BLaER1 treated with 17β-estradiol and CSF1 and Interleukin-3, amounts not matched to agents 10 nM and 100 nM (cell line): ENCODE results near the gene FARP1.

Experiments used
- H3K27ac ChIP-seq, 11 experiments: shearing (Covaris generic); formaldehyde crosslinking; 2 replicates each; pipeline ENCODE4 v1.8.1; 2022
- H3K27me3 ChIP-seq, 11 experiments: shearing (Covaris generic); formaldehyde crosslinking; 2 replicates each; pipeline ENCODE4 v1.8.1; 2022
- H3K36me3 ChIP-seq, 11 experiments: shearing (Covaris generic); formaldehyde crosslinking; 2 replicates each; pipeline ENCODE4 v1.8.1; 2022
- H3K4me1 ChIP-seq, 10 experiments: shearing (Covaris generic); formaldehyde crosslinking; 2 replicates each; pipeline ENCODE4 v1.8.1; 2022
- H3K4me2 ChIP-seq, 11 experiments: shearing (Covaris generic); formaldehyde crosslinking; 2 replicates each; pipeline ENCODE4 v1.8.1; 2022
- H3K4me3 ChIP-seq, 10 experiments: shearing (Covaris generic); formaldehyde crosslinking; 2 replicates each; pipeline ENCODE4 v1.8.1; 2022
- H3K9ac ChIP-seq, 11 experiments: shearing (Covaris generic); formaldehyde crosslinking; 2 replicates each; pipeline ENCODE4 v1.8.1; 2022
- H3K9me3 ChIP-seq, 11 experiments: shearing (Covaris generic); formaldehyde crosslinking; replicated peaks in 1 of 11; 2 replicates each; pipeline ENCODE4 v1.8.1; 2022
- H4K20me1 ChIP-seq, 11 experiments: shearing (Covaris generic); formaldehyde crosslinking; 2 replicates each; pipeline ENCODE4 v1.8.1; 2022
- Cebpa-rat ChIP-seq, 11 experiments: shearing (Covaris generic); IDR thresholded peaks; 2 replicates each; pipeline ENCODE4 v1.8.1; 2022

The FARP1 gene

DNA sequence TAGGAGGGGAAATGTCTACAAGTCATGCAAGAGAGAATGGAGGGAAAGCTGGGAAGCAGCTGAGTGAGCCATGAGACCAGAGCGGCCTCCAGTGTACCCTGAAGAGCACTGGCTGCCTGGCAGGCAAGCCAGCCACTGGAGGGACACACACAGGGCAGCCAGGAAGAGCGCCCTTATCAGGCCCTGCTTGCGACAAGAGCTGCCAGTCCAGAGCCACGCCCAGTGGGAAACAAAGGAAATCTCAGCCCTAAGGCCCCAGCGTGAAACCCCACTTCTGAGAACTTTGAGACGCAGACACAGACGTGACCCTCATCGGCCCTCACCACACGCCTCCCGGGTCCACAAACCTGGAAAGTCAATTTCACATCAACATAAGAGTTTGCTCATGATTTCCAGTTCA, 329.0 kb downstream of the FARP1 start:
- TF ChIP-seq Cebpa-rat (IDR thresholded peaks at IDR 0.05) = no peak
- no peak overlapping the region for H3K9ac ChIP-seq
- no peaks in the 10 kb centered on the region for H3K27me3 ChIP-seq
- no peak overlapping the region for H3K4me3 ChIP-seq
- peaks cover 3 to 19% (median 15%) of the 10 kb centered on the region in 11 experiments; a peak in 19 of 22 replicates for H3K9me3 ChIP-seq
- H3K27ac ChIP-seq = no peak overlapping the region
- peaks cover 10 to 24% (median 17%) of the 10 kb centered on the region in 10 experiments for H3K4me1 ChIP-seq
- peaks cover 62 to 97% (median 91%) of the 10 kb centered on the region in 11 experiments for H4K20me1 ChIP-seq
- H3K4me2 ChIP-seq = no peak overlapping the region
- H3K36me3 ChIP-seq = peaks cover 84 to 94% (median 87%) of the 10 kb centered on the region in 11 experiments

DNA sequence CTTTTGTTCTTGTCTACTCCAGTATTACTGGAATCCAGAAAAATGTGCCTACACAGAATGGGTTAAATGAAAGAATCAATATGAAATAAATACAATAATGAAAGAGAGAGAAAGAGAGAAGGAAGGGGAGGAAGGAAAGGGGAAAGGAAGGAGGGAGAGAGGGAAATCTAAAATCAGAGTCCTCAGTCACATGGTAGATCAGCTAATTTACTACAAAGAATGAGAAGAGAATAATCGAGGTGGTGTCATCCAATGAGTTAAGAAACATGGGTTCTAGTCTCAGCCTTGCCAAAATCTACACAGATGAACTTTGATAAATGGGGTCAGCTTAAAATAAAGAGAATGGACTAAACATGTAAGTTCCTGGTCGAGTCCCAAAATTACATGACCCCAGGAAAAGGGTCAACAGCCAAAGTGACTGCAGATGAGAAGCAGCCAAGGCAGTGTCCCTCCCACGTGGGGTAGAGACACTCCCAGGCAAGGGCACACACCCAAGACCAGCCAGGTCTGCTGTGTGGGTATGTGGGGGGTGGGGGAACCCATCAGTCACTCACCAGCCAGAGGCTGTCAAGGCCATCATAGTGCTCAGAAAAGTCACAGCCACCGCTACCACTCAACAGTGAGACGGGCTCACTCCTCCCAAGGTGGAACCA, 330.4 kb downstream of the FARP1 start:
- TF ChIP-seq Cebpa-rat (IDR thresholded peaks at IDR 0.05) = no peak
- H3K4me3 ChIP-seq = no peak overlapping the region
- H3K4me2 ChIP-seq = no peak overlapping the region
- no peak overlapping the region for H3K27ac ChIP-seq
- H3K27me3 ChIP-seq = no peaks in the 10 kb centered on the region
- no peak overlapping the region for H3K9ac ChIP-seq
- peaks cover 23 to 38% (median 28%) of the 10 kb centered on the region in 10 experiments for H3K4me1 ChIP-seq
- peaks cover 3 to 19% (median 15%) of the 10 kb centered on the region in 11 experiments; a peak in 19 of 22 replicates for H3K9me3 ChIP-seq
- H4K20me1 ChIP-seq = peaks cover 62 to 97% (median 91%) of the 10 kb centered on the region in 11 experiments
- peaks cover 71 to 82% (median 74%) of the 10 kb centered on the region in 11 experiments for H3K36me3 ChIP-seq

DNA sequence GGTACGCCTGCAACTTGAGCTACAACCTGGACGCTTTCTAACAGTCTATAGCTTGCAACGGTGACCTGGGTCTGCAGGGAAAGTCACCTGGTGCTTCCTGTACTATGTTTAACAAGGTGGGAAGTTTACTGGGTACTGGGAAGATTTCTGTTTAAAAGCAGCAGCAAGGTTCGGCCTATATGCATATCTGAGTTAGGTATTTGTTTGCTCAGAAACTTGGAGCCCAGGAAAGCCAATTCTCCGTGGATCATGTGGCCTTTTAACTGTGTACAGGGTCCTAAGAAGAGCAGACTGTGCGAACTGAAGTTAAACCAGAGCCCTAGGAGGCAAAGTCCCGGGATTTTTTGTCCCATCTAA, 330.9 kb downstream of the FARP1 start:
- peaks cover 66 to 77% (median 69%) of the 10 kb centered on the region in 11 experiments for H3K36me3 ChIP-seq
- no peak overlapping the region for H3K9ac ChIP-seq
- H3K4me3 ChIP-seq = no peak overlapping the region
- H4K20me1 ChIP-seq = peaks cover 62 to 97% (median 91%) of the 10 kb centered on the region in 11 experiments
- H3K27me3 ChIP-seq = no peaks in the 10 kb centered on the region
- peaks cover 28 to 43% (median 33%) of the 10 kb centered on the region in 10 experiments for H3K4me1 ChIP-seq
- no peak overlapping the region for H3K27ac ChIP-seq
- peaks cover 3 to 19% (median 15%) of the 10 kb centered on the region in 11 experiments; a peak in 19 of 22 replicates for H3K9me3 ChIP-seq
- no peak overlapping the region for H3K4me2 ChIP-seq
- TF ChIP-seq Cebpa-rat (IDR thresholded peaks at IDR 0.05) = no peak

DNA sequence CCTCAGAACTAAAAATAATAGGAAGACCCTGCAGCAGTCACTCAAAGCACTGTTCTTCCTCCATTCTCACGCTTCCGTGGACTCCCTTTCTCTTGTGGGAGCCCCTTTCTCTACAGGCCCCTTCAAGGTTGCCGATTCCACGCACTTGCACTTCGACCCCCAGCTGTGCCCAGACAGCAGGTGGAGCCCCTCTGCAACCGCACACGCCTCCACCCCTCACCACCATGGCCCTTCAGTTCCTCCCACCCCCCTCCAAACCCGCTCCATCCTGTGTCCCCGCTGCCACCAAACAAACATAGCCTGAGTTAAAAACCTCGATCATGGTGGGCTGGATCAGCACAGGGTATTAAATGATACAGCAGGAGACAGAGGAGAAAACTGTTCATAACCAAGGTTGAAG, 331.4 kb downstream of the FARP1 start:
- H3K36me3 ChIP-seq = peaks cover 61 to 76% (median 64%) of the 10 kb centered on the region in 11 experiments
- no peak overlapping the region for H3K4me3 ChIP-seq
- H3K9ac ChIP-seq = no peak overlapping the region
- no peak overlapping the region for H3K27ac ChIP-seq
- TF ChIP-seq Cebpa-rat (IDR thresholded peaks at IDR 0.05) = no peak
- H3K4me2 ChIP-seq = no peak overlapping the region
- peaks cover 31 to 48% (median 39%) of the 10 kb centered on the region in 10 experiments for H3K4me1 ChIP-seq
- peaks cover 62 to 97% (median 91%) of the 10 kb centered on the region in 11 experiments for H4K20me1 ChIP-seq
- no peaks in the 10 kb centered on the region for H3K27me3 ChIP-seq
- peaks cover 3 to 19% (median 15%) of the 10 kb centered on the region in 11 experiments; a peak in 19 of 22 replicates for H3K9me3 ChIP-seq

DNA sequence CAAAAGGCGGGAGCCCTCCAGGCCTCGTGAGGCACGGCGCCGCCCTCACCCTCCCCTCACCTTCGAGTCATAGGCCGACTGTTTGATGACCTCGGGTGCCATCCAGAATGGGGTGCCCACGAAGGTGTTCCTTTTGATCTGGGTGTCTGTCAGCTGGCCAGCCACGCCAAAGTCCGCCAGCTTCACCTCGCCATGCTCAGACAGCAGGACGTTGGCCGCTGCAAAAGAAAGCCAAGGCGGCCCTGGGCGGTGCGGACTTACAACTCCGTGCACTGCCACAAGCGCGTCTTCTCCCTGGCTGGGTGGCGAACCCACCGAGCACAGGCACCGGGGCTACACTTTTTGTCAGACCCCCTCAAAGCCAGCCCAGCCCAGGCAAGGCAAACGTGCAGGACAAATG, 331.9 kb downstream of the FARP1 start:
- TF ChIP-seq Cebpa-rat (IDR thresholded peaks at IDR 0.05) = no peak
- Histone ChIP-seq H3K36me3 (peaks cover 56 to 76% (median 64%) of the 10 kb centered on the region in 11 experiments), H3K4me2 (no peak overlapping the region), H3K9ac (no peak overlapping the region), H3K27ac (no peak overlapping the region), H3K4me3 (no peak overlapping the region), H3K4me1 (peaks cover 31 to 53% (median 43%) of the 10 kb centered on the region in 10 experiments), H3K9me3 (peaks cover 3 to 19% (median 15%) of the 10 kb centered on the region in 11 experiments; a peak in 19 of 22 replicates), H4K20me1 (peaks cover 62 to 97% (median 91%) of the 10 kb centered on the region in 11 experiments), H3K27me3 (no peaks in the 10 kb centered on the region)

DNA sequence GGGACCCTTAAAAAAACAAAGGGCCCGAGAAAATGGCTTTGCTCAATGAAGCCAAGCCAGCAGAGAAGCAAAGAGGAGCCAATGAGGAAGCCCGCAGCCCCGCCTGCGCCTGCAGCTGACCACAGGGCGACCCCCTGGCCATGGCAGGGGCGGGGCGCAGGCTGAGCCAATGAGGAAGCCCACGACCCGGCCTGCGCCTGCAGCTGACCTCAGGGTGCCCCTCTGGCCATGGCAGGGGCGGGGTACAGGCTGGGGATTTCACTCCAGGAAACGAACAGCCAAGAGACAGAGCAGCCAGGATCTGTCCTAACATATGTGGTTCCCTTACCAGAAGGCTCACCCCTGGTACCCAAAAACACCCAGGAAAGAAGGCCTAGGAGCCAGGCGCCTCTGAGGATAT, 332.6 kb downstream of the FARP1 start:
- Histone ChIP-seq H3K4me3 (no peak overlapping the region), H4K20me1 (peaks cover 63 to 97% (median 91%) of the 10 kb centered on the region in 11 experiments)

DNA sequence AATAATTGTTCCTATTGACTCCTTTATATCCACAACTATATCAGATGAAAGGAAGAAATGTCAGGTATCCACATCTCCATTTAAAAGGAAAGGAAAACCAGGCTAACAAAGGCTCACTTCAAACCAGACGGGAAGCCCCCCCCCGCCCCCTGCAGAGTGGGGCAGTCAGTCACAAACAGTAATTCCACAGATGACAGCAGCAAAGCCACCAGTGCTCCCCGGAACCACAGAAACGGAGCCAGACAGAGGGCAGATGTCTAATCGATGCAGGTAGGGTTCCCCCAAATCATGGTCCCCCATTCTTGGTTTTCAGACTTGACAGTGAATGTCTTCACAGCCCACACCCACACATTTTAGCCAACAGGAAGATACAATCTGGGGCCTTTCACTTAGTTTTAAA, 333.2 kb downstream of the FARP1 start:
- Histone ChIP-seq H3K4me1 (peaks cover 31 to 63% (median 47%) of the 10 kb centered on the region in 10 experiments), H3K36me3 (peaks cover 48 to 73% (median 59%) of the 10 kb centered on the region in 11 experiments), H3K9me3 (peaks cover 3 to 19% (median 15%) of the 10 kb centered on the region in 11 experiments; a peak in 19 of 22 replicates), H3K9ac (peak overlapping the region in 6 of 11 experiments; percentile 0 to 39 (median 22); a peak in 4 of 22 replicates), H3K4me3 (peak overlapping the region in 2 of 10 experiments; percentile 42 to 49; a peak in 3 of 20 replicates), H3K4me2 (peak overlapping the region; percentile 73 to 96 (median 90)), H3K27ac (peak overlapping the region in 5 of 11 experiments; percentile 21 to 57 (median 30); a peak in 7 of 22 replicates), H3K27me3 (no peaks in the 10 kb centered on the region), H4K20me1 (peaks cover 63 to 97% (median 91%) of the 10 kb centered on the region in 11 experiments)
- TF ChIP-seq Cebpa-rat (IDR thresholded peaks at IDR 0.05) = no peak

More for the DNA sequence above, 332.6 kb downstream of the FARP1 start:
- no peaks in the 10 kb centered on the region for H3K27me3 ChIP-seq
- H3K36me3 ChIP-seq = peaks cover 48 to 73% (median 59%) of the 10 kb centered on the region in 11 experiments
- H3K4me2 ChIP-seq = peak overlapping the region in 5 of 11 experiments; percentile 28 to 96 (median 90); a peak in 10 of 22 replicates
- no peak overlapping the region; a peak in 2 of 22 replicates for H3K9ac ChIP-seq
- no peak for TF ChIP-seq Cebpa-rat (IDR thresholded peaks at IDR 0.05)
- peaks cover 31 to 57% (median 45%) of the 10 kb centered on the region in 10 experiments for H3K4me1 ChIP-seq
- H3K9me3 ChIP-seq = peaks cover 3 to 19% (median 15%) of the 10 kb centered on the region in 11 experiments; a peak in 19 of 22 replicates
- peak overlapping the region in 3 of 11 experiments; percentile 8 to 30 (median 19); a peak in 1 of 22 replicates for H3K27ac ChIP-seq

DNA sequence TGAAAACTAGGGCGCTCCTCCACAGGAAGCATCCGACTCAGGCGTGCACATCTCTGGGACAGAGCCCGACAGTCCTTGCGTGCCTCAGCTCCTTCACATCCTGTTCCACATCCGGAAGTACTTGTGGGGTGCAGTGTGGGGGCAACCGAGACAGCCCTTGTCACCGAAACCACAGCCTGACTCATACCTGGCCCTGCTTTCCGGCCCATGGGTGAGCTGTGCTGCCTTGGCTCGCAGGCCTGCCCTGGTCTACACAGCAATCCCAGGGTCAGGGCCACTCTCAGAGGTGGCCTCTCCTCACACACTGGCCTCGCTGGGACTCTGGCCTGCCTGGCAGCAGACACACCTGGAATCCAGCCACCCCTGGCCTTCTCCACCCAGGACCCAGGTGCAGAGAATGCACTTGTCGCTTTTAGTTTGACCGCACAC, 333.7 kb downstream of the FARP1 start:
- Histone ChIP-seq H3K4me2 (peak overlapping the region; percentile 73 to 96 (median 90)), H3K9ac (peak overlapping the region in 8 of 11 experiments; percentile 0 to 39 (median 31); a peak in 9 of 22 replicates), H3K36me3 (peaks cover 48 to 73% (median 59%) of the 10 kb centered on the region in 11 experiments), H3K4me1 (peaks cover 31 to 67% (median 49%) of the 10 kb centered on the region in 10 experiments), H3K27ac (peak overlapping the region in 7 of 11 experiments; percentile 10 to 57 (median 29); a peak in 9 of 22 replicates), H4K20me1 (peaks cover 63 to 97% (median 91%) of the 10 kb centered on the region in 11 experiments), H3K9me3 (peaks cover 3 to 19% (median 15%) of the 10 kb centered on the region in 11 experiments; a peak in 19 of 22 replicates), H3K4me3 (peak overlapping the region in 2 of 10 experiments; percentile 42 to 49; a peak in 4 of 20 replicates), H3K27me3 (no peaks in the 10 kb centered on the region)
- no peak for TF ChIP-seq Cebpa-rat (IDR thresholded peaks at IDR 0.05)
